Right lobe of liver (tissue), 6 donors: Measurements from ENCODE around the gene JAZF1. TPM values are rescaled to one million over a fixed set of nuclear protein-coding genes. Genes with fewer than 3 reads are reported as not detected.

Experiments used
- ATAC-seq, 4 donors: fragments of 200-7000 bp; cut with Tn5 transposase; one replicate each; pipeline ENCODE4 v1.9.1; 2020; ENCODE audit warnings: mild to moderate bottlenecking in 4 of 4, moderate library complexity in 4 of 4
- DNase-seq, 3 donors: peaks; one replicate each; pipeline ENCODE4 v3.0.0-alpha.2; 2020
- H3K27ac ChIP-seq, 3 donors: fragments of 200-600 bp; one replicate each; pipeline ENCODE4 v1.8.0; 2022
- H3K27me3 ChIP-seq, 2 donors: fragments of 200-600 bp; one replicate each; pipeline ENCODE4 v1.8.0; 2022
- H3K36me3 ChIP-seq, 4 donors: fragments of 200-600 bp; sonication (generic) in 1 of 4; one replicate each; pipeline versions ENCODE4 v1.5.1 to v1.8.0; 2017 to 2022; ENCODE audit warnings: control low read depth in 1 of 4
- H3K4me1 ChIP-seq, 4 donors: fragments of 200-600 bp; sonication (generic) in 1 of 4; one replicate each; pipeline versions ENCODE4 v1.5.1 to v1.8.0; 2017 to 2022; ENCODE audit warnings: control low read depth in 1 of 4
- H3K4me3 ChIP-seq, 3 donors: fragments of 200-600 bp; one replicate each; pipeline ENCODE4 v1.8.0; 2022
- H3K9me3 ChIP-seq, 4 donors: fragments of 200-600 bp; sonication (generic) in 1 of 4; one replicate each; pipeline versions ENCODE4 v1.5.1 to v1.8.0; 2017 to 2022; ENCODE audit warnings: control low read depth in 1 of 4
- POLR2A ChIP-seq: fragments of 450-650 bp; IDR thresholded peaks from one replicate; pipeline ENCODE4 v1.6.1; 2017; ENCODE audit warnings: antibody characterized with exemption, mild to moderate bottlenecking
- WGBS: methylation state at CpG from one replicate; pipeline ENCODE4 v1.1.6; 2018; ENCODE audit warnings: low coverage, low lambda C conversion rate; ENCODE audit not compliant: insufficient coverage; ENCODE audit errors: missing lambda C conversion rate; 5-methylcytosine and 5-hydroxymethylcytosine counted together
- intact Hi-C, 2 donors: fragments of 100-400 bp; cut with DNase I; formaldehyde crosslinking; loops; one replicate each; pipeline versions ENCODE4 v1.11.2 to v1.14.1; 2022
- total RNA-seq, 6 experiments: library from RNA; depleted of rRNA in 2 of 6; stranded (reverse); fragments of >200 nt in 2 of 6; fragmentation: NEBNext Ultra II Directional in 3 of 6; extraction: Animal tissue kit (Norgen Biotek cat#: 25700) in 3 of 6; gene quantifications; one replicate each; pipeline versions ENCODE4 v1.1.0 to v1.2.4, GENCODE V29; 2016 to 2023
- TF ChIP-seq, protein P1 (sequence below), 4 donors: fragments of 200-600 bp in 3 of 4; fragments of 450-650 bp in 1 of 4; IDR thresholded peaks; one replicate each; pipeline versions ENCODE4 v1.5.1 to v1.8.0; 2016 to 2022; ENCODE audit warnings: antibody characterized with exemption in 4 of 4, mild to moderate bottlenecking in 2 of 4
- donor health status: DM: no; HTN: yes; CAD: no.
- donor health status: DM: no; HTN: no; CAD: no.
- donor health status: DM: no; HTN: no; CAD: no.
- donor health status: DM: no; HTN: yes; CAD: no.
- donor health status: DM: no; HTN: yes; CAD: no.

JAZF1 gene
- total RNA-seq, 6 experiments from 2014 or later = 4.8 to 20.9 (median 6.9) TPM

- Histone ChIP-seq H3K27me3 (no peaks in the 10 kb centered on the region), H3K27ac (no peak overlapping the region), H3K4me3 (no peak overlapping the region), H3K9me3 (no peaks in the 10 kb centered on the region), H3K36me3 (no peaks in the 10 kb centered on the region), H3K4me1 (no peaks in the 10 kb centered on the region)
- intact Hi-C loops = no loop called here
- DNase-seq (no peak), ATAC-seq (no peak)
- 68% methylated on average over 4 of the region's 4 CpGs for WGBS
- TF ChIP-seq, protein P1, sequence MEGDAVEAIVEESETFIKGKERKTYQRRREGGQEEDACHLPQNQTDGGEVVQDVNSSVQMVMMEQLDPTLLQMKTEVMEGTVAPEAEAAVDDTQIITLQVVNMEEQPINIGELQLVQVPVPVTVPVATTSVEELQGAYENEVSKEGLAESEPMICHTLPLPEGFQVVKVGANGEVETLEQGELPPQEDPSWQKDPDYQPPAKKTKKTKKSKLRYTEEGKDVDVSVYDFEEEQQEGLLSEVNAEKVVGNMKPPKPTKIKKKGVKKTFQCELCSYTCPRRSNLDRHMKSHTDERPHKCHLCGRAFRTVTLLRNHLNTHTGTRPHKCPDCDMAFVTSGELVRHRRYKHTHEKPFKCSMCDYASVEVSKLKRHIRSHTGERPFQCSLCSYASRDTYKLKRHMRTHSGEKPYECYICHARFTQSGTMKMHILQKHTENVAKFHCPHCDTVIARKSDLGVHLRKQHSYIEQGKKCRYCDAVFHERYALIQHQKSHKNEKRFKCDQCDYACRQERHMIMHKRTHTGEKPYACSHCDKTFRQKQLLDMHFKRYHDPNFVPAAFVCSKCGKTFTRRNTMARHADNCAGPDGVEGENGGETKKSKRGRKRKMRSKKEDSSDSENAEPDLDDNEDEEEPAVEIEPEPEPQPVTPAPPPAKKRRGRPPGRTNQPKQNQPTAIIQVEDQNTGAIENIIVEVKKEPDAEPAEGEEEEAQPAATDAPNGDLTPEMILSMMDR (IDR thresholded peaks at IDR 0.05) = no peak
- TF ChIP-seq POLR2A = no peak
Measured at GRCh38 chr7:27908534-27909165, 271.9 kb downstream of the JAZF1 start.

DNA sequence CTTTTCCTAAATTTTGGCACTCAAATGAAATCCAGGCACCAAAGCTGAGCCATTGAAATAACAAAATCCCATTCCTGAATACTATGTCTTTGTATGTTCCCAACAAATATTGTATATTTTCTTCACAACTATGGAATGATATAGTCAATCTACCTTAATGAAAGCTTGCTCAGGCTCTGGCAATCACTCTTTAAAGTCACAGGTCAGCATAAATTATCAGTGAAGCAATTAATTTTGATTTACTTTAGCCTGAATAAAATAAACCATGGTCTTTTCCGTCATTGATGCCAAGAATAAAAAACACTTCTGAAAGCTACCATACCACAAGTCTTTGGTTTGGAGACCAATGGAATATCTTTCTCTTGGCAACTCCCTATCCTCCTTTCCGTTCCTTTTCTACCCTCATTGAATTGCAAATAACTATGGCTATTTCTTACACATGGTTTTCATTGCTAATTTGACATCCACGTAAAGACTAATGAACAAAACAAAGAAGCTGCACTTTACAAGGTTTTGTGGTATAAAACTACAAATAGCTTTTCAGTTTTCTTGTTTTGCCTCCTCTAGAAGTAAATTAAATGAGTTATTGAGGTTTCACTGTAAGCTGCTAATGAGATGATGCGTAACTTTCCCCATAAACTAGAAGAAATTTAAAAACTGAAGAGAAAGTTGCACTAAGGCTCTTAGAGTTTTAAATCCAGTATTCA lies 274.1 kb downstream of the JAZF1 start:
- intact Hi-C loops = no loop called here
- no peak overlapping the region for H3K4me3 ChIP-seq
- no peak for DNase-seq
- ATAC-seq = no peak
- TF ChIP-seq, protein P1 (IDR thresholded peaks at IDR 0.05) = no peak
- no peak for TF ChIP-seq POLR2A
- no peaks in the 10 kb centered on the region for H3K9me3 ChIP-seq
- no peaks in the 10 kb centered on the region for H3K27me3 ChIP-seq
- 79% methylated on average over 4 of the region's 4 CpGs for WGBS
- H3K36me3 ChIP-seq = no peaks in the 10 kb centered on the region
- peaks cover 0 to 2% (median 0%) of the 10 kb centered on the region in 4 donors for H3K4me1 ChIP-seq
- no peak overlapping the region for H3K27ac ChIP-seq

DNA sequence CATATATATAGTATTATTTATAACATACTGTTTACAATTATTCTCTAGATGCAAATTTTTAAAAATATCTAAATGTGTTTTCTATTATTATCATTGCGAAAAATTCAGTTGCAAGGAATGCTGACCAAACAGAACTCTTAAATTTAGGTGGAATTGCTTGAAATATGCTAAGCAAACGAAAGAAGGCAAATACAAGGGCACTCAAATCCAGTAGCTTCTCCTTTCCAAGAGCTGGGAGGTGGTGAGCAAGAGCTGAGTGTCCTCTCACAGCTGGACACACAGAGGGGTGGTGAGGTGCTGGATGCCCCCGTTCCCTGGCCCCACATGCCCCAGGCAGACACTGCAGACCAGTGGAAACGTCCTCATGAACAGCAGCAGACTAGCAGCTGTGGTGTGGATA lies 274.6 kb downstream of the JAZF1 start:
- Histone ChIP-seq H3K9me3 (no peaks in the 10 kb centered on the region), H3K4me3 (no peak overlapping the region), H3K36me3 (no peaks in the 10 kb centered on the region), H3K27ac (no peak overlapping the region), H3K4me1 (peaks cover 0 to 6% (median 0%) of the 10 kb centered on the region in 4 donors), H3K27me3 (no peaks in the 10 kb centered on the region)
- intact Hi-C loops = no loop called here
- TF ChIP-seq, protein P1 (IDR thresholded peaks at IDR 0.05) = no peak
- no peak for TF ChIP-seq POLR2A
- DNase-seq (no peak), ATAC-seq (peak in 1 of 4 donors; percentile 35)
- 75% methylated on average over 2 of the region's 4 CpGs for WGBS

- peak; percentile 20 to 31 (median 26) for ATAC-seq
- Histone ChIP-seq H3K27ac (peak overlapping the region; percentile 9 to 78 (median 59)), H3K4me1 (peaks cover 0 to 28% (median 0%) of the 10 kb centered on the region in 4 donors), H3K36me3 (no peaks in the 10 kb centered on the region), H3K4me3 (peak overlapping the region in 1 of 3 donors; percentile 2), H3K27me3 (no peaks in the 10 kb centered on the region), H3K9me3 (no peaks in the 10 kb centered on the region)
- WGBS = 29% methylated on average over 5 of the region's 5 CpGs
- no peak for DNase-seq
- intact Hi-C loops = no loop called here
- TF ChIP-seq, protein P1 (IDR thresholded peaks at IDR 0.05) = no peak
- TF ChIP-seq POLR2A = no peak
Measured at GRCh38 chr7:27901028-27901760, 279.4 kb downstream of the JAZF1 start.
